B cell (primary cell): ENCODE results near the gene RPH3AL.

Experiments used
- EZH2 ChIP-seq: IDR thresholded peaks from 2 replicates; pipeline ENCODE4 v1.6.1; 2012; ENCODE audit warnings: borderline replicate concordance, low read depth, mild to moderate bottlenecking, moderate library complexity, low read length; ENCODE audit not compliant: insufficient read depth, poor library complexity, severe bottlenecking
- TF ChIP-seq, protein P1 (sequence below): fragments of 200-600 bp; IDR thresholded peaks from one replicate; pipeline ENCODE4 v1.8.0; 2022; ENCODE audit warnings: antibody characterized with exemption, mild to moderate bottlenecking

DNA sequence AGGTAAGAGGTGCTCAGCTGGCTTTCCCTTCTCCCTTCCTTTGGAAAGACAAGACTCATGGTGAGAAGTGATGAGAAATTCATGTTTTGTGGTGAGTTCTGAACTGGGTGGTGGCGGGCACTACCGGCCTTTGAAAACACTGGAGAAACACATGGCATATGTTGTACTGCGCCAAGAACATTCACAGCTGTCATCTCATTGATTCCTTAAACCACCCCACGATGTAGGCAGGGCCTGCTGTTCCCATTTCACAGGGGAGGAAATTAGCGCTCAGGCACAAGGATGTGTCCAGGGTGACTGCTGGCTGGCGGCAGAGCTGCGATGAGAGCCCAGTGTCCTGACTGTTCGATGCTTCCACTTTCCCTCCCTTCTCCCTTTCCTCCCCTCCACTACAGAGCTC lies 169.6 kb downstream of the RPH3AL start:
- TF ChIP-seq, protein P1, sequence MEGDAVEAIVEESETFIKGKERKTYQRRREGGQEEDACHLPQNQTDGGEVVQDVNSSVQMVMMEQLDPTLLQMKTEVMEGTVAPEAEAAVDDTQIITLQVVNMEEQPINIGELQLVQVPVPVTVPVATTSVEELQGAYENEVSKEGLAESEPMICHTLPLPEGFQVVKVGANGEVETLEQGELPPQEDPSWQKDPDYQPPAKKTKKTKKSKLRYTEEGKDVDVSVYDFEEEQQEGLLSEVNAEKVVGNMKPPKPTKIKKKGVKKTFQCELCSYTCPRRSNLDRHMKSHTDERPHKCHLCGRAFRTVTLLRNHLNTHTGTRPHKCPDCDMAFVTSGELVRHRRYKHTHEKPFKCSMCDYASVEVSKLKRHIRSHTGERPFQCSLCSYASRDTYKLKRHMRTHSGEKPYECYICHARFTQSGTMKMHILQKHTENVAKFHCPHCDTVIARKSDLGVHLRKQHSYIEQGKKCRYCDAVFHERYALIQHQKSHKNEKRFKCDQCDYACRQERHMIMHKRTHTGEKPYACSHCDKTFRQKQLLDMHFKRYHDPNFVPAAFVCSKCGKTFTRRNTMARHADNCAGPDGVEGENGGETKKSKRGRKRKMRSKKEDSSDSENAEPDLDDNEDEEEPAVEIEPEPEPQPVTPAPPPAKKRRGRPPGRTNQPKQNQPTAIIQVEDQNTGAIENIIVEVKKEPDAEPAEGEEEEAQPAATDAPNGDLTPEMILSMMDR, result no peak
- no peak for TF ChIP-seq EZH2
